DND-41 (cell line): ENCODE data around the gene TRAK1.

Experiments
- CTCF ChIP-seq: IDR thresholded peaks from 2 replicates; pipeline ENCODE4 v1.5.1; 2012; ENCODE audit warnings: borderline replicate concordance, low read length, moderate library complexity, mild to moderate bottlenecking; ENCODE audit not compliant: poor library complexity, severe bottlenecking; ENCODE audit errors: extremely low read depth
- EZH2 ChIP-seq: IDR thresholded peaks from 3 replicates; pipeline ENCODE4 v1.6.1; 2012; ENCODE audit warnings: borderline replicate concordance, low read depth, mild to moderate bottlenecking, moderate library complexity, low read length, inconsistent platforms; ENCODE audit not compliant: severe bottlenecking

GRCh38 chr3:42115215-42115614, 24.1 kb downstream of the TRAK1 start:
- TF ChIP-seq CTCF (no peak), EZH2 (no peak)
